Fibroblast of lung (primary cell): ENCODE data around the gene SPINK5. TPM values are rescaled to one million over a fixed set of nuclear protein-coding genes. Genes with fewer than 3 reads are reported as not detected.

ENCODE experiments used
- DNase-seq, 2 donors: peaks; one replicate each; pipeline versions ENCODE4 v3.0.0 to v3.0.0-alpha.2; 2010; ENCODE audit warnings: low read depth in 2 of 2
- H2AFZ ChIP-seq: 2 replicates; pipeline ENCODE4 v1.5.1; 2012; ENCODE audit warnings: low read length, control low read depth, inconsistent platforms
- H3K27ac ChIP-seq: 2 replicates; pipeline ENCODE4 v1.5.1; 2011; ENCODE audit warnings: low read length, control low read depth; ENCODE audit not compliant: insufficient read depth
- H3K27me3 ChIP-seq: 2 replicates; pipeline ENCODE4 v1.5.1; 2011; ENCODE audit warnings: mild to moderate bottlenecking, low read length; ENCODE audit not compliant: control insufficient read depth, insufficient read depth
- H3K36me3 ChIP-seq: 2 replicates; pipeline ENCODE4 v1.5.1; 2011; ENCODE audit warnings: low read length; ENCODE audit not compliant: control insufficient read depth, insufficient read depth
- H3K4me1 ChIP-seq: 2 replicates; pipeline ENCODE4 v1.5.1; 2011; ENCODE audit warnings: low read length; ENCODE audit not compliant: control insufficient read depth, insufficient read depth; ENCODE audit errors: extremely low read depth
- H3K4me2 ChIP-seq: 2 replicates; pipeline ENCODE4 v1.5.1; 2011; ENCODE audit warnings: low read length, control low read depth; ENCODE audit not compliant: insufficient read depth; ENCODE audit errors: extremely low read depth
- H3K4me3 ChIP-seq, 4 experiments: fragments of 200-600 bp in 1 of 4; sonication (generic) in 1 of 4; replicated peaks in 1 of 4; 2 replicates each; pipeline ENCODE4 v1.5.1; 2011 to 2016; ENCODE audit warnings: low read length in 4 of 4, low read depth in 3 of 4, mild to moderate bottlenecking in 3 of 4, control low read depth in 2 of 4, inconsistent platforms in 1 of 4, mixed read lengths in 1 of 4; ENCODE audit not compliant: insufficient read depth in 1 of 4; ENCODE audit errors: control extremely low read depth in 1 of 4
- H3K79me2 ChIP-seq: 2 replicates; pipeline ENCODE4 v1.5.1; 2012; ENCODE audit warnings: mild to moderate bottlenecking, low read length, inconsistent platforms; ENCODE audit not compliant: control insufficient read depth, insufficient read depth
- H3K9ac ChIP-seq: 2 replicates; pipeline ENCODE4 v1.5.1; 2011; ENCODE audit warnings: mild to moderate bottlenecking, low read length, control low read depth; ENCODE audit not compliant: insufficient read depth
- H3K9me3 ChIP-seq: 2 replicates; pipeline ENCODE4 v1.5.1; 2012; ENCODE audit warnings: low read depth, low read length; ENCODE audit not compliant: control insufficient read depth, insufficient read depth
- H4K20me1 ChIP-seq: 2 replicates; pipeline ENCODE4 v1.5.1; 2011; ENCODE audit warnings: low read length; ENCODE audit not compliant: control insufficient read depth, insufficient read depth; ENCODE audit errors: extremely low read depth
- CTCF ChIP-seq, 2 donors: IDR thresholded peaks in 1 of 2; conservative IDR thresholded peaks in 1 of 2; 1 replicate in 1 of 2; 2 replicates in 1 of 2; pipeline ENCODE4 v1.5.1; 2011 to 2012; ENCODE audit warnings: low read length in 2 of 2, control low read depth in 1 of 2, inconsistent platforms in 1 of 2, low read depth in 1 of 2, mild to moderate bottlenecking in 1 of 2
- EZH2 ChIP-seq: IDR thresholded peaks from 2 replicates; pipeline ENCODE4 v1.5.1; 2012; ENCODE audit warnings: low read length, control low read depth, mild to moderate bottlenecking; ENCODE audit errors: missing control alignments
- polyA plus RNA-seq, 2 donors: library from polyadenylated mRNA; depleted of rRNA in 1 of 2; stranded (reverse) in 1 of 2; unstranded in 1 of 2; fragments of >200 nt; gene quantifications; 2 replicates each; pipeline ENCODE4 v1.2.1, GENCODE V29; 2011 to 2012; ENCODE audit warnings: missing spikeins in 1 of 2
- total RNA-seq: library from RNA; depleted of rRNA; stranded (reverse); fragments of >200 nt; gene quantifications from 2 replicates; pipeline ENCODE4 v1.2.1, GENCODE V29; 2014

SPINK5 gene
- total and polyA plus RNA-seq, 2 donors (not counting 1 experiment from before 2014, with no cell fraction given) = not detected

GRCh38 chr5:148135091-148136048 is 71.6 kb downstream of the SPINK5 start:
- H3K4me1 ChIP-seq = no peaks in the 10 kb centered on the region

GRCh38 chr5:148140846-148141245 is 77.1 kb downstream of the SPINK5 start:
- no peak for DNase-seq
- H4K20me1 ChIP-seq = no peaks in the 10 kb centered on the region
- no peak overlapping the region for H3K4me2 ChIP-seq
- H2AFZ ChIP-seq = no peak overlapping the region
- H3K36me3 ChIP-seq = no peaks in the 10 kb centered on the region
- no peaks in the 10 kb centered on the region for H3K9me3 ChIP-seq
- no peak overlapping the region for H3K9ac ChIP-seq
- H3K27ac ChIP-seq = no peak overlapping the region
- H3K27me3 ChIP-seq = no peaks in the 10 kb centered on the region
- no peaks in the 10 kb centered on the region for H3K4me1 ChIP-seq
- H3K79me2 ChIP-seq = no peaks in the 10 kb centered on the region
- H3K4me3 ChIP-seq = no peak overlapping the region
- TF ChIP-seq EZH2 = no peak
- no peak for TF ChIP-seq CTCF (conservative IDR thresholded peaks at IDR 0.05 in 1 of 2, IDR thresholded peaks at IDR 0.05 in 1 of 2; ENCODE audit: low read depth in 1 of 2, low read length in 2 of 2)

More at GRCh38 chr5:148135091-148136048, 71.6 kb downstream of the SPINK5 start:
- no peak overlapping the region for H3K27ac ChIP-seq
- no peak overlapping the region for H3K9ac ChIP-seq
- no peaks in the 10 kb centered on the region for H3K9me3 ChIP-seq
- no peaks in the 10 kb centered on the region for H3K27me3 ChIP-seq
- H4K20me1 ChIP-seq = no peaks in the 10 kb centered on the region
- H2AFZ ChIP-seq = no peak overlapping the region
- no peak overlapping the region for H3K4me2 ChIP-seq
- H3K36me3 ChIP-seq = no peaks in the 10 kb centered on the region
- TF ChIP-seq EZH2 (no peak), CTCF (conservative IDR thresholded peaks at IDR 0.05 in 1 of 2, IDR thresholded peaks at IDR 0.05 in 1 of 2; ENCODE audit: low read depth in 1 of 2, low read length in 2 of 2) (no peak)
- no peaks in the 10 kb centered on the region for H3K79me2 ChIP-seq
- DNase-seq = no peak
- no peak overlapping the region for H3K4me3 ChIP-seq

- no peaks in the 10 kb centered on the region for H3K79me2 ChIP-seq
- H3K9ac ChIP-seq = no peak overlapping the region
- no peaks in the 10 kb centered on the region for H3K27me3 ChIP-seq
- H3K4me3 ChIP-seq = no peak overlapping the region
- no peak overlapping the region for H2AFZ ChIP-seq
- no peak overlapping the region for H3K4me2 ChIP-seq
- DNase-seq = no peak
- no peaks in the 10 kb centered on the region for H3K36me3 ChIP-seq
- no peaks in the 10 kb centered on the region for H4K20me1 ChIP-seq
- H3K9me3 ChIP-seq = no peaks in the 10 kb centered on the region
- H3K4me1 ChIP-seq = no peaks in the 10 kb centered on the region
- no peak overlapping the region for H3K27ac ChIP-seq
- TF ChIP-seq CTCF (conservative IDR thresholded peaks at IDR 0.05 in 1 of 2, IDR thresholded peaks at IDR 0.05 in 1 of 2; ENCODE audit: low read depth in 1 of 2, low read length in 2 of 2) (no peak), EZH2 (no peak)
These were observed 77.9 kb downstream of the SPINK5 start for GRCh38 chr5:148141645-148142044.
